Measurements from ENCODE around the gene F11R. TPM values are rescaled to one million over a fixed set of nuclear protein-coding genes. Genes with fewer than 3 reads are reported as not detected.
A peak's percentile ranks its signal among the peaks of the same experiment; 100 is the strongest.

Gene F11R
- total RNA-seq, 1 experiment from 2014 or later: 173 TPM

- CTCF ChIA-PET: interaction anchor here (0.6 to 1.2 kb wide), 6 partner anchors 12 to 316 kb away, joined by 3 to 7 read pairs (median 4); partner anchors contain the start of genes ITLN1 and ITLN2
- DNase-seq: peak; percentile 73
- no peak overlapping the region for H3K4me3 Mint-ChIP-seq (ENCODE audit: low read depth, unreplicated experiment)
- peaks cover 8% of the 10 kb centered on the region for H3K36me3 Mint-ChIP-seq (ENCODE audit: insufficient read depth, unreplicated experiment)
- no peaks in the 10 kb centered on the region for H3K9me3 Mint-ChIP-seq (ENCODE audit: low read depth, unreplicated experiment)
- peaks cover 49% of the 10 kb centered on the region for H3K27me3 Mint-ChIP-seq (ENCODE audit: unreplicated experiment)
- BruUV-seq (replicated peaks): no TSS peak
- no peak overlapping the region for H3K27ac Mint-ChIP-seq (ENCODE audit: unreplicated experiment)
- no peak for TF ChIP-seq CTCF (IDR thresholded peaks at IDR 0.05; ENCODE audit: unreplicated experiment)
- intact Hi-C loops (cut with micrococcal nuclease; ENCODE audit: unreplicated experiment): no loop called here
- H3K4me1 Mint-ChIP-seq (ENCODE audit: low read depth, unreplicated experiment): peaks cover 28% of the 10 kb centered on the region
Observed at GRCh38 chr1:160978510-160978927, 42.4 kb downstream of the F11R start.

DNA sequence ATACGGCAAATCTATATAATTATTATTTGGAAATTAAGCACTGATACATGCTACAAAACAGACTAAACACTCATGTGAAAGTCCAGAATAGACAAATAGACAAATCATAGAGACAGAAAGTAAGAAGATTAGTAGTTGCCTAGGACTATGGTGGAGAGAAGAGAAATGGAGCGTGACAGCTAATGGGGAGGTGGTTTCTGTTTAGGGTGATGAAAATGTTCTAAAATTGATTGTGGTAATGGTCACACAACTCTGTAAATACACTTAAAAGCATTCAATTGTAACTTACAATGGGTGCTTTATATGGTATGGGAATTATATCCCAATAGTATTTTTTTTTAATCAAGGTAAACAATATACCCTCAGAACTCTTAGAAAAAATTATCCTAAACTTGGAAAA lies 45.9 kb downstream of the F11R start:
- Mint-ChIP-seq H3K27me3 (ENCODE audit: unreplicated experiment) (peaks cover 55% of the 10 kb centered on the region), H3K9me3 (ENCODE audit: low read depth, unreplicated experiment) (no peaks in the 10 kb centered on the region), H3K27ac (ENCODE audit: unreplicated experiment) (no peak overlapping the region), H3K4me3 (ENCODE audit: low read depth, unreplicated experiment) (no peak overlapping the region), H3K4me1 (ENCODE audit: low read depth, unreplicated experiment) (peaks cover 18% of the 10 kb centered on the region), H3K36me3 (ENCODE audit: insufficient read depth, unreplicated experiment) (peaks cover 4% of the 10 kb centered on the region)
- DNase-seq: no peak
- TF ChIP-seq CTCF (IDR thresholded peaks at IDR 0.05; ENCODE audit: unreplicated experiment): no peak
- no TSS peak for BruUV-seq (replicated peaks)
- CTCF ChIA-PET: interaction anchor here (1.2 kb wide), 1 partner anchor 24 kb away, joined by 3 read pairs; no protein-coding TSS in a partner anchor
- intact Hi-C loops (cut with micrococcal nuclease; ENCODE audit: unreplicated experiment): no loop called here

- CTCF ChIA-PET: interaction anchor here (0.7 kb wide), 1 partner anchor 172 kb away, joined by 5 read pairs; no protein-coding TSS in a partner anchor
- no peak for TF ChIP-seq CTCF (IDR thresholded peaks at IDR 0.05; ENCODE audit: unreplicated experiment)
- intact Hi-C loops (cut with micrococcal nuclease; ENCODE audit: unreplicated experiment): no loop called here
- H3K36me3 Mint-ChIP-seq (ENCODE audit: insufficient read depth, unreplicated experiment): peaks cover 1% of the 10 kb centered on the region
- DNase-seq: no peak
- no peak overlapping the region for H3K27ac Mint-ChIP-seq (ENCODE audit: unreplicated experiment)
- no peak overlapping the region for H3K4me3 Mint-ChIP-seq (ENCODE audit: low read depth, unreplicated experiment)
- peaks cover 13% of the 10 kb centered on the region for H3K4me1 Mint-ChIP-seq (ENCODE audit: low read depth, unreplicated experiment)
- H3K9me3 Mint-ChIP-seq (ENCODE audit: low read depth, unreplicated experiment): no peaks in the 10 kb centered on the region
- no TSS peak for BruUV-seq (replicated peaks)
- H3K27me3 Mint-ChIP-seq (ENCODE audit: unreplicated experiment): peaks cover 55% of the 10 kb centered on the region
Observed at GRCh38 chr1:160973491-160973890, 47.5 kb downstream of the F11R start.

- Mint-ChIP-seq H3K9me3 (ENCODE audit: low read depth, unreplicated experiment) (no peaks in the 10 kb centered on the region), H3K36me3 (ENCODE audit: insufficient read depth, unreplicated experiment) (no peaks in the 10 kb centered on the region), H3K27ac (ENCODE audit: unreplicated experiment) (no peak overlapping the region), H3K4me1 (ENCODE audit: low read depth, unreplicated experiment) (peaks cover 9% of the 10 kb centered on the region), H3K27me3 (ENCODE audit: unreplicated experiment) (peaks cover 55% of the 10 kb centered on the region), H3K4me3 (ENCODE audit: low read depth, unreplicated experiment) (no peak overlapping the region)
- BruUV-seq (replicated peaks): no TSS peak
- no peak for TF ChIP-seq CTCF (IDR thresholded peaks at IDR 0.05; ENCODE audit: unreplicated experiment)
- intact Hi-C loops (cut with micrococcal nuclease; ENCODE audit: unreplicated experiment): no loop called here
- CTCF ChIA-PET: interaction anchor here (0.7 kb wide), 1 partner anchor 173 kb away, joined by 5 read pairs; no protein-coding TSS in a partner anchor
- DNase-seq: no peak
Observed at GRCh38 chr1:160972939-160973338, 48.0 kb downstream of the F11R start.
